ENCODE data around the gene RBM12. TPM values are rescaled to one million over a fixed set of nuclear protein-coding genes. Genes with fewer than 3 reads are reported as not detected.
"Not testable (repeated sequence)": the region's sequence is repeated elsewhere in the genome, so short reads cannot be mapped to it uniquely, and the experiment has no call there.

The RBM12 gene
- total RNA-seq, 1 donor from 2014 or later, result 42.5 TPM

GRCh38 chr20:35698298-35699126 is 33.8 kb upstream of the RBM12 start:
- peak; percentile 31 for DNase-seq

DNA sequence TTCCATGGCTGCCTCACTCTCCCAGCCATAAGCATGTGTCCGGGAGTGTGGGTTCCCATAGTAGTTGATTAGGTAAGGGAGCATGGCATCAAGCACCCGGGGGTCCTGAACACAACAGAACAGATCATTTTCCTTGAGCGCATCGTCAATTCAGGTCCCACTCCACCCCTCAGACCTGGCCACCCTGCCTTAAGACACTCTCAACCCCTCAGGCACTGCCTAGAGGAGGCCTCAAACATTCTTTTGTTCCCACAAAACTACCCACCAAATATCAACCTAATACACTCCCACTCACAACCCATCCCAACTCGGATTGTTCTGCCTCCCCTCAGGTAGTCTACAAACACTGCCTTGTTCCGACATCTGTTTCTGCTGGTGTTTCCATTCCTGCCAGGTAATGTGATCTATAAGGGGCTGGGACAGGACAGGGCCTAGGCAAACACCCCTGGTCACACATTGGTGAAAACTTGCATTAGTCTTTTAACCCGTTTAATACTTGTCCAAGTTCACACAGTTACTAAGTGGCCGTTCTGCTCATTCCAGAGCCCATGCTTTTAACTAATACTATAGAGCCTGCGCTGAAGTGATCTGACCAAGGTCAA is 33.1 kb upstream of the RBM12 start:
- no peak for DNase-seq

GRCh38 chr20:35695978-35696377 is 31.3 kb upstream of the RBM12 start:
- DNase-seq, result no peak

DNA sequence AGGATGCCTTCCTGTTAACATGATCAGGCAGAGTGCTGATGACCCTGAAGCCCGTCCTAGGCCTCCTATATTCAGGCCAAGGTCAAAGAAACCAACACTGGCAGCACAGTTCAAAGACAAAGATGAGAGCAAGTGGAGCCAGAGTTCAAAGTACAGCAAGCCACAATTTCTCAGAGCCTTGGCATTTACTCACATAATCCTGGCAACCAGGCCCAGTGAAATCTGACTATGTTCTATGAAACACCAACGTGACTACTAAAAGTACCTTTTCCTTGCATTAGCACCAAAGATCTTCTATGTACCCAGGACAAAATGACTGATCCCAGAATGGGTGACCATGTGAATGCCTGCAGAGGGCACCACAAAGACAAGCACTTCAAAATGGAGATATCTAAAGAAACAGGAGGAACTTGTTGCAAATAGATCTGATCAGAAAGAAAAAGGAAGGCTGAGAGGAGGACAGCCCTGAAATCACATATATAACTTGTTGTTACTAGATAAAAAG is 30.6 kb upstream of the RBM12 start:
- no peak for DNase-seq

GRCh38 chr20:35690265-35690664 is 25.6 kb upstream of the RBM12 start:
- no peak for DNase-seq

DNA sequence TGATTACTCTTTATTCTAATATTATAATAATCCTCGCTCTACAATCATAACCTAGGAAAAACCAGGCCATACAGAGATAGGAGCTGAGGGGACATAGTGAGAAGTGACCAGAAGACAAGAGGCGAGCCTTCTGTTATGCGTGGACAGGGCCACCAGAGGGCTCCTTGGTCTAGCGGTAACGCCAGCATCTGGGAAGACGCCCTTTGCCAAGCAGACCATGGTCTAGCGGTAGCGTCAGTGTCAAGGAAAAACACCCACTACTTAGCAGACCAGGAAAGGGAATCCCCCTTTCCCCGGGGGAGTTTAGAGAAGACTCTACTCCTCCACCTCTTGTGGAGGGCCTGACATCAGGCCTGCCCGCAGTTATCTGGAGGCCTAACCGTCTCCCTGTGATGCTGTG is 22.2 kb upstream of the RBM12 start:
- DNase-seq, result not testable (repeated sequence)

- DNase-seq, result not testable (repeated sequence)
Measured at GRCh38 chr20:35685368-35685767, 20.7 kb upstream of the RBM12 start.

DNA sequence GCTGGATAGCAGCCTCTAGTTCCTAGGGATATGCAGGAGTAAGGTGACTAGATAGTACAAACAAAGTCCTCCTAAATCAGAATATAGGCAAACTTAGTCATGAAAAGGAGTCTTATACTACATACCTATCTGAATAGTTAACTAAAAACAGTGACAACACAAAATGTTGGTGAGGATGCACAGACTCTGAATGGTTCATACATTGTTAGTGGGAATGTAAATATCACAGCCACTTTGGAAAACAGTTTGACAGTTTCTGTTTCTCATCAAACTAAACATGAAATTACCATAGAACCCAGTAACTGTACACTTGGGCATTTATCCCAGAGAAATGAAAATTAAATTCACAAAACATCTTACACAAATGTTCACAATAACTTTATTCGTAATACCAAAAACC is 17.3 kb upstream of the RBM12 start:
- no peak for DNase-seq

DNA sequence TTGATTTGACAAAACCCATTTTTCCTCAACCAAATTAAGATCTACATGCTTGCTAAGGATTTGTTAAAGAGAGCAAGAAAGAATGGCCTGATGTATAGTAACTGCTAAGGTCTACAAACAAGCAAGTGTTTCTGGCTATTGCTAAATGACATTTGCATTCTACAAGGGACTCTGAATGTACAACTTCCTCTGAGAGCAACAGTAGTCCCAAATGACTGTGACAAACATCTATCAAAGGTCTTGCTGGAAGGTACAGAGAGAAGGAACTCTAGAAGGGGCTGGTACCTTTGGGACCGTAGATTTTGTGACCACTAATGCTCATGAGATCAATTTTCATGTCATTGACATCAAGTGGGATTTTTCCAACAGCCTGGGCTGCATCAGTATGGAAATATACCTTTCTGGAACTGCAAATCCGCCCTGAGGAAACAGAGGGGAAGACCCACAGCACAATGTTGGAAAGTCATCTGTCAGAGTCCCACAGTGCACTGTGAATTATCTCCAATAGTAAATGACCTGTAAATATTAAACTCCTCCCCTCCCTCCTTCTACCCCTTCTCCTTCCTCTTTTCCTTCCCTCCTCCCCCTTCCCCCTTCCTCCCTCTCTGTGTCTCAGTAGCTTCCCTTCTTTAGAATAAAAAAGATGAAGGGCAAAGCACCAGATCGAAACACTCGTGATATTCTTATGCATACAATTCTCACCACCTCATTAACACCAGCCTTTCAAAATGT is 15.9 kb upstream of the RBM12 start:
- no peak for DNase-seq

- no peak for DNase-seq
Measured at GRCh38 chr20:35674921-35675320, 10.2 kb upstream of the RBM12 start.

- no peak for DNase-seq
Measured at GRCh38 chr20:35673884-35674283, 9.2 kb upstream of the RBM12 start.

GRCh38 chr20:35669681-35670080 is 5.0 kb upstream of the RBM12 start:
- DNase-seq, result no peak

GRCh38 chr20:35669221-35669620 is 4.5 kb upstream of the RBM12 start:
- no peak for DNase-seq

DNA sequence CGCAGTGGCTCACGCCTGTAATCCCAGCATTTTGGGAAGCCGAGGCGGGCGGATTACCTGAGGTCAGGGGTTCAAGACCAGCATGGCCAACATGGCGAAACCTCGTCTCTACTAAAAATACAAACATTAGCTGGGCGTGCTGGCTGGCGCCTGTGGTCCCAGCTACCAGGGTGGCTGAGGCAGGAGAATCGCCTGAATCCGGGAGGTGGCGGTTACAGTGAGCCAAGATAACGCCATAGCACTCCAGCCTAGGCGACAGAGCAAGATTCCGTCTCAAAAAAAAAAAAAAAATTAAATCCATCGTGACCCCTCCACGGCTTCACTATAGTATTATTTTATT is 1.2 kb upstream of the RBM12 start:
- DNase-seq, result no peak

DNA sequence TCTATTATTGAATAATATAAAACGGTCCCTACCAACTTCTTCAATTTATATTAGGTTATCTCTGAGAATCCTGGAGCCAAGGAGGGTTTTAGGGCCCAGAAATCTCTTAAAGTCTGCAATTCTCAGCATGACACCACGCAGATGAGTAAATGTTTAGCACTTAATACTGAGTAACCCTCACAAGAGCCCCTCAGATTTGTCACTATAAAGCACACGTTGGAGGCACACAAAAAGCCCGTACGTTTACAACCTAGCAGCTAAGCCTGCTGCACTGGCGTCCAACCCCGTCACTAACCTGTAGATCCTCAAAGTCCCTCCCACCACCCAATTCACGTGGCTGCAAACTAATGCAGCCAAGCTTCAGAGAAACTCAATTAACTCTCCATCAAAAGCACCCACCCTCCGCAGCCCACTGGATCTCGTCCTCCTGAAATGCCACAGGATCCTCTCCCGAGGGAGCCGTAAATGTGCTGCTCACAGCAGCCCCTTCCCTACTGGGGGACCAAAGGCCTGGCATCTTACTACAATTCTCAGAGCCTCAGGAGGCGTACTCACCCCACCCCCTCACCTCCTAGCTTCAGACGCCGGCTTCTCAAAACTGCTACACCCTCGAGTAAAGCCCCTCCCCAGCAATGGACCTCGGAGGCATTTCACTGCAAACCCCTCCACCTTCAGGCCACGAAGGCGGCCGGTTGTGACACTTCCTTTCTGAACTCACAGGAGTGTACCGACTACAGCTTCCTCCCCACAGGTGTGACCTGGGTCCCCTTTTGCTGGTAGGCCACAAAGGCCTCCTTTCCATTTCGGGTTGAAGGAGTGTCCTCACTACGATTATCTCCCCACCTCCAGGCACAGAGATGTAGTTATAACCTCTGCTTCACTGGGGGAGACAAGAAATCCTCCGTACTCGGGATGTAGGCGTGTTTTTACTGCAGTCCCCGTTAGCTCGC is 909 bp downstream of the RBM12 start:
- DNase-seq, result peak; percentile 57

- DNase-seq, result peak; percentile 5
Measured at GRCh38 chr20:35662551-35662950, 2.1 kb downstream of the RBM12 start.

- DNase-seq, result peak; percentile 30
Measured at GRCh38 chr20:35661908-35662307, 2.8 kb downstream of the RBM12 start.

GRCh38 chr20:35661053-35661452 is 3.6 kb downstream of the RBM12 start:
- DNase-seq, result no peak

DNA sequence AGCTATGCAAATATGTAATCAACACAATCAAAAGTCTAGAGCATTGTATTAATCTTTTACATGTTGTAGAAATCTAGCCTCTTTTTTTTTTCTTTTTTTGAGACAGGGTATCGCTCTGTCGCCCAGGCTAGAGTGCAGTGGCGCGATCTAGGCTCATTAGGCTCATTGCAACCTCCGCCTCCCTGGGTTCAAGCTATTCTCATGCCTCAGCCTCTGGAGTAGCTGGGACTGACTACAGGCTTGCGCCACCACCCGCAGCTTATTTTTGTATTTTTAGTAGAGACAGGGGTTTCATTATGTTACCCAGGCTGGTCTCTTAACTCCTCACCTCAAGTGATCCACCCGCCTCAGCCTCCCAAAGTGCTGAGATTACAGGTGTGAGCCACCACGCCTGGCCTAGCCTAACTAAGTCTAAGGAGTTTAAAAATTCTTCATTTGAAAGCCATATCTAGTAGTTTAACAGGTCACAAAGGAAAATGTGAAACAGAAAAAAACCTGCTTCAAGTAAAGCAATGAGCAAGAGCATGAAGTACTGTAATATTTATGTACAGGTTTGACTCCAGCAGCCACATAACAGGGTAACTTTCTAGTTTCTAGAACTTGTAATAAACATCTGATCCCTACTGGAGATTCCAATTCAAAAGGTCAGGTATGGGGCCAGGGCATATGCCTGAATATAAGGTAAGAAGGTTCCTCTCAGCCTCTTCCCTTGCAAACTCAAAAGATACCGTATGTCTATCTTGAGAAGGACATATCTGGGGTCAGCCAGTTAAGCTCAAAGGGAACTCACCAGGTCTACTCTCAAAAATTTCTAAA is 4.4 kb downstream of the RBM12 start:
- DNase-seq, result no peak

- DNase-seq, result peak; percentile 4
Measured at GRCh38 chr20:35657271-35657670, 7.4 kb downstream of the RBM12 start.

DNA sequence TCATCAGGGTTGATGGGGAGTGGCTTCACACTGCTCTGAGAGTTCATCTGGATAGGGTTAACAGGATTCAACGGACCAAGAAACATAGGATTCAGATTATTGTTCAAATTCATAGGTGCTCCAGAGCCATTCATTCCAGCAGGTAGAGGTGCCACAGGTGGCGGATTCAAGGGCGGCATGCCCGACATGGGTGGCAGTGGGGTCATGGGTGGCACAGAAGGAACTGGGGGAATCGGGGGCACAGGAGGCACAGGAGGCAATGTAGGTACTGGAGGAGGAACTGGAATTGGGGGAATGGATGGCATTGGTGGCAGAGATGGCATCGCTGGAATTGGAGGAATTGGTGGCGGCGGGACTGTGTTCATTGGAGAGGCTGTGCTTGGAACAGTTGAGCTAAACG is 10.3 kb downstream of the RBM12 start:
- DNase-seq, result no peak

DNA sequence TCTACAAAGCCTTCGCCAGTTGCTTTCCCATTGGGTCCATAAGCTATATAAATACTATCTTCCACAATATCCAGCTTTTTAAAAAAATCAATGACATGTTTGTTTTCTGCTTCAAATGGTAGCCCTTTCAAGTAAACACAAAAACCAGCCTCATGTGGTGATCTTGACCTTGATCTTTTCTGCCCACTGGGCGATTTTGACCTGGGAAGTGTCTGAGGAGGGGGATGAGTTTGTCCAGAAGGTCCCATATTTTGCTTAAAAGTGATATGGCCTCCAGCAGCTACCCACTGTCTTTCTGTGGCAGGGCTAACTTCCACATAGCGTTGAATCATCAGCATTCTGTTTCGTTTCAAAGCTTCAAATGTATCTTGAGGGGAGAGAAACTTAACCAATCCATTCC is 10.8 kb downstream of the RBM12 start:
- DNase-seq, result no peak
